Measurements from ENCODE around the gene CORO1C. TPM values are rescaled to one million over a fixed set of nuclear protein-coding genes. Genes with fewer than 3 reads are reported as not detected.
A peak's percentile ranks its signal among the peaks of the same experiment; 100 is the strongest.

CORO1C gene
- total and polyA plus RNA-seq, 9 of the 15 experiments (the other 6 are each of a cell fraction or from before 2014, with no cell fraction given) = 55.2 to 280 (median 150) TPM

DNA sequence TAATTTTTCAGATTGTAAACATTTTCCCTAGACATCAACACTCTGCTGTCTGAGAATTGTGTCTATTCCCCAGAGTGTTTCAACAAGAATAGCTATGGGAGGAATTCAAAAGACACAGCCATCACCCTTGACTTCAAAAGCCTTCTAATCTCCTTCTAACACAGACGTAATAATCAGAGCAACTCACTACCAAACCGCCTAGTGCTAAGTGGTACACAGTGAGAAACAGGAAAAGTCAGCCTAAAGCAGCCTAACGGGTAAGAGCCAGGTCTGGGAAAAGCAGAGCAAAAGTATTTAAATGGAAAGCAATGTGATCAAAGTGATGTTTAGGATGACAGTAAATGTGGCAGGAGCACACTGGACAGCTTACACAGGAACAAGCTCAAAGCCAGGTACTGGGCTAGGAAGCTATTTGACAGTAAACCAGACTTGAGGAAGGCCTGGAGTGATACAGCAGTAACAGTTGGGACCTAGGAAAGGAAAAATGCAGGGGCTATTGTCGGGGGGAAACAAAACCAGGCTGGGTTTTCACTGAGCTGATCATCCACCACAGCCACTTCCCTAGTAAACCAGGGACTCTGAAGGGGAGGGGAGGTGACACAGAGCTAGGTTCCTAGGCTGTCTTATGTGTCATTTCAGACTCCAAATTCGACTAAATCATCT lies 29.4 kb downstream of the CORO1C start (continued):
- TF ChIP-seq MIER1 (IDR thresholded peaks at IDR 0.05; ENCODE audit: low read depth) (0 out of 2 replicates have a peak, but pooled peaks have one; percentile 33), ZNF23 (CRISPR knock-in tag; IDR thresholded peaks at IDR 0.05) (no peak), CXXC5 (CRISPR knock-in tag; IDR thresholded peaks at IDR 0.05) (peak; percentile 74), CBX8 (IDR thresholded peaks at IDR 0.05; ENCODE audit: borderline replicate concordance, extremely low read depth, low read depth, low read length, poor library complexity, severe bottlenecking) (no peak), RNF219 (CRISPR knock-in tag; IDR thresholded peaks at IDR 0.05) (no peak), PHB (CRISPR knock-in tag; IDR thresholded peaks at IDR 0.05) (no peak), ZBTB9 (CRISPR knock-in tag; IDR thresholded peaks at IDR 0.05) (peak; percentile 69; the same call in 1 of the 2 replicates), ZNF134 (CRISPR knock-in tag; conservative IDR thresholded peaks at IDR 0.05) (peak; percentile 37; the same call in 1 of the 2 replicates), POLR3G (IDR thresholded peaks at IDR 0.05; ENCODE audit: extremely low read depth, insufficient read length, insufficient replicate concordance) (no peak), DIDO1 (tag; IDR thresholded peaks at IDR 0.05; ENCODE audit: low read depth) (no peak)
- TF ChIP-seq, protein P1, sequence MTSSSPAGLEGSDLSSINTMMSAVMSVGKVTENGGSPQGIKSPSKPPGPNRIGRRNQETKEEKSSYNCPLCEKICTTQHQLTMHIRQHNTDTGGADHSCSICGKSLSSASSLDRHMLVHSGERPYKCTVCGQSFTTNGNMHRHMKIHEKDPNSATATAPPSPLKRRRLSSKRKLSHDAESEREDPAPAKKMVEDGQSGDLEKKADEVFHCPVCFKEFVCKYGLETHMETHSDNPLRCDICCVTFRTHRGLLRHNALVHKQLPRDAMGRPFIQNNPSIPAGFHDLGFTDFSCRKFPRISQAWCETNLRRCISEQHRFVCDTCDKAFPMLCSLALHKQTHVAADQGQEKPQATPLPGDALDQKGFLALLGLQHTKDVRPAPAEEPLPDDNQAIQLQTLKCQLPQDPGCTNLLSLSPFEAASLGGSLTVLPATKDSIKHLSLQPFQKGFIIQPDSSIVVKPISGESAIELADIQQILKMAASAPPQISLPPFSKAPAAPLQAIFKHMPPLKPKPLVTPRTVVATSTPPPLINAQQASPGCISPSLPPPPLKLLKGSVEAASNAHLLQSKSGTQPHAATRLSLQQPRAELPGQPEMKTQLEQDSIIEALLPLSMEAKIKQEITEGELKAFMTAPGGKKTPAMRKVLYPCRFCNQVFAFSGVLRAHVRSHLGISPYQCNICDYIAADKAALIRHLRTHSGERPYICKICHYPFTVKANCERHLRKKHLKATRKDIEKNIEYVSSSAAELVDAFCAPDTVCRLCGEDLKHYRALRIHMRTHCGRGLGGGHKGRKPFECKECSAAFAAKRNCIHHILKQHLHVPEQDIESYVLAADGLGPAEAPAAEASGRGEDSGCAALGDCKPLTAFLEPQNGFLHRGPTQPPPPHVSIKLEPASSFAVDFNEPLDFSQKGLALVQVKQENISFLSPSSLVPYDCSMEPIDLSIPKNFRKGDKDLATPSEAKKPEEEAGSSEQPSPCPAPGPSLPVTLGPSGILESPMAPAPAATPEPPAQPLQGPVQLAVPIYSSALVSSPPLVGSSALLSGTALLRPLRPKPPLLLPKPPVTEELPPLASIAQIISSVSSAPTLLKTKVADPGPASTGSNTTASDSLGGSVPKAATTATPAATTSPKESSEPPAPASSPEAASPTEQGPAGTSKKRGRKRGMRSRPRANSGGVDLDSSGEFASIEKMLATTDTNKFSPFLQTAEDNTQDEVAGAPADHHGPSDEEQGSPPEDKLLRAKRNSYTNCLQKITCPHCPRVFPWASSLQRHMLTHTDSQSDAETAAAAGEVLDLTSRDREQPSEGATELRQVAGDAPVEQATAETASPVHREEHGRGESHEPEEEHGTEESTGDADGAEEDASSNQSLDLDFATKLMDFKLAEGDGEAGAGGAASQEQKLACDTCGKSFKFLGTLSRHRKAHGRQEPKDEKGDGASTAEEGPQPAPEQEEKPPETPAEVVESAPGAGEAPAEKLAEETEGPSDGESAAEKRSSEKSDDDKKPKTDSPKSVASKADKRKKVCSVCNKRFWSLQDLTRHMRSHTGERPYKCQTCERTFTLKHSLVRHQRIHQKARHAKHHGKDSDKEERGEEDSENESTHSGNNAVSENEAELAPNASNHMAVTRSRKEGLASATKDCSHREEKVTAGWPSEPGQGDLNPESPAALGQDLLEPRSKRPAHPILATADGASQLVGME (CRISPR knock-in tag; IDR thresholded peaks at IDR 0.05) = no peak
